ENCODE measurements around the gene RAD51D.
A peak's percentile ranks its signal among the peaks of the same experiment; 100 is the strongest.

- TF ChIP-seq EZH2 (IDR thresholded peaks at IDR 0.05; ENCODE audit: borderline replicate concordance, control insufficient read depth, low read depth, low read length) (no peak), POLR2AphosphoS5 (IDR thresholded peaks at IDR 0.05; ENCODE audit: low read length) (no peak; the same call in none of the 2 replicates), TCF12 (IDR thresholded peaks at IDR 0.05; ENCODE audit: low read depth, low read length) (no peak), CBX3 (IDR thresholded peaks at IDR 0.05; ENCODE audit: borderline replicate concordance, low read depth) (no peak), MEF2A (IDR thresholded peaks at IDR 0.05; ENCODE audit: insufficient read depth, low read depth, low read length) (no peak), POLR2A (IDR thresholded peaks at IDR 0.05; ENCODE audit: low read depth, low read length) (peak; percentile 48; the same call in 1 of the 2 replicates)
These were observed 10.7 kb upstream of the RAD51D start for GRCh38 chr17:35130392-35130791.
